NB4 (cell line): ENCODE data around the gene STAB1.

Source experiments
- POLR2A ChIP-seq: IDR thresholded peaks from 2 replicates; pipeline ENCODE4 v1.6.1; 2011; ENCODE audit warnings: mild to moderate bottlenecking; ENCODE audit not compliant: insufficient read length; ENCODE audit errors: extremely low read depth
- TF ChIP-seq, protein P1 (sequence below): IDR thresholded peaks from one replicate; pipeline ENCODE4 v1.5.1; 2012; ENCODE audit warnings: low read depth, low read length

DNA sequence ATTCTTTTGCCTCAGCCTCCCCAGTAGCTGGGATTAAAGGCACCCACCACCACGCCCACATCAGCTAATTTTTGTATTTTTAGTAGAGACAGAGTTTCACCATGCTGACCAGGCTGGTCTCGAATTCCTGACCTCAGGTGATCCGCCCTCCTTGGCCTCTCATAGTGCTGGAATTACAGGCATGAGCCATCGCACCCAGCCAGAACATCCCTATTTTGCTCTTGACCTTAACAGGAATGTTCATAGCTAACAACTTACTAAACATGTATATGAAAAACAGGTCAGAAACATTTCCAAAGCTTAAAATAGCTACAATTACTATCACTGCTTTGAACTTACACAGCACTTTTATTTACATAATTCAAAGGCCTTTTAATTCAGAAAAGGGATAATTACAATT, 74.9 kb downstream of the STAB1 start:
- TF ChIP-seq, protein P1, sequence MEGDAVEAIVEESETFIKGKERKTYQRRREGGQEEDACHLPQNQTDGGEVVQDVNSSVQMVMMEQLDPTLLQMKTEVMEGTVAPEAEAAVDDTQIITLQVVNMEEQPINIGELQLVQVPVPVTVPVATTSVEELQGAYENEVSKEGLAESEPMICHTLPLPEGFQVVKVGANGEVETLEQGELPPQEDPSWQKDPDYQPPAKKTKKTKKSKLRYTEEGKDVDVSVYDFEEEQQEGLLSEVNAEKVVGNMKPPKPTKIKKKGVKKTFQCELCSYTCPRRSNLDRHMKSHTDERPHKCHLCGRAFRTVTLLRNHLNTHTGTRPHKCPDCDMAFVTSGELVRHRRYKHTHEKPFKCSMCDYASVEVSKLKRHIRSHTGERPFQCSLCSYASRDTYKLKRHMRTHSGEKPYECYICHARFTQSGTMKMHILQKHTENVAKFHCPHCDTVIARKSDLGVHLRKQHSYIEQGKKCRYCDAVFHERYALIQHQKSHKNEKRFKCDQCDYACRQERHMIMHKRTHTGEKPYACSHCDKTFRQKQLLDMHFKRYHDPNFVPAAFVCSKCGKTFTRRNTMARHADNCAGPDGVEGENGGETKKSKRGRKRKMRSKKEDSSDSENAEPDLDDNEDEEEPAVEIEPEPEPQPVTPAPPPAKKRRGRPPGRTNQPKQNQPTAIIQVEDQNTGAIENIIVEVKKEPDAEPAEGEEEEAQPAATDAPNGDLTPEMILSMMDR: no peak
- no peak for TF ChIP-seq POLR2A
